DMS53 treated with DMSO at 0.1 percent for 48 hours (cell line): ENCODE measurements around the gene CTXN2.

Experiments used
- DNase-seq: peaks from one replicate; lab custom pipeline; 2025; ENCODE audit not compliant: unreplicated experiment; lab: John Stamatoyannopoulos, UW

CTXN2 gene

GRCh38 chr15:48191574-48192225, at the start of gene CTXN2:
TSS of gene CTXN2 (plus strand) at chr15:48191665. CDS start at chr15:48201301, 9,636 bp downstream.
- DNase-seq, result peak; percentile 27

GRCh38 chr15:48143856-48144255, 47.6 kb upstream of the CTXN2 start:
- no peak for DNase-seq

DNA sequence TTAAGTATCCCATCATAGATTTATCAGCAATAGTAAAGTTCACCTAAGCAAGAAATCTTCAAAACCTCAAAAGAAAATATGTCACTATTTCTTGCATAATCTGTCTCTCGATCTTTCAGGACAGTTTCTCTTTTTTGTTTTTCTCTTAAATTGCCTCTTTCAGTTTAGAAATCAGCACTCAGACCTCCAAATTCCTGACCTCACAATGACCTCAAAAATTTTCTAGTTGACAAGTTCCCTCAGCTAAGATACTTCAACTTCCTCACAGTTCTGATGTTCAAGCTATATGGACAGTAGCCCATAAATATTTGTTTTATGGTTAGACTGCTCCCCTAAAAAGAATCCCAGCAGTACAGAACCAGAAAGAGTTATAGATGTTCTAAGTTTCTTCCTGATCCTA, 46.6 kb upstream of the CTXN2 start:
- no peak for DNase-seq

DNA sequence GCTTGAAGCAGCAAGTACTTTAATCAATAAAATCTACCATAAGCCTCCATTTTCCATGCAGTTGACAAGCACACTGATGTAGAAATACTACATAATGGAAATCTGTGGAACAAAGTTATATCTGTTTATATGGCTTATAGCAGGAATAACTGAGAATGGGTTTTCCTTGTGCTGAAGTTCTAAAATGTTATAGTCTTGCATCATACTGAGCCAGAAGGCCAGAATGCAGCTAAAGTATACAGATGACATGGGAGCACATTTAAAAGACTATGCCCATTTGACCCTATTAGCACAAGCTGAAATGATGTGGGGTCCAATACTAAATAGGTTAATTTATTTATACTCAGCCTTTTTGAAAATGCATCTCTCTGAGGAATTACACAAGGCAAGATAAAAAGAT, 45.5 kb upstream of the CTXN2 start:
- DNase-seq, result no peak

GRCh38 chr15:48147358-48147757, 44.1 kb upstream of the CTXN2 start:
- DNase-seq, result no peak

- DNase-seq, result no peak
Measured at GRCh38 chr15:48149858-48150257, 41.6 kb upstream of the CTXN2 start.

DNA sequence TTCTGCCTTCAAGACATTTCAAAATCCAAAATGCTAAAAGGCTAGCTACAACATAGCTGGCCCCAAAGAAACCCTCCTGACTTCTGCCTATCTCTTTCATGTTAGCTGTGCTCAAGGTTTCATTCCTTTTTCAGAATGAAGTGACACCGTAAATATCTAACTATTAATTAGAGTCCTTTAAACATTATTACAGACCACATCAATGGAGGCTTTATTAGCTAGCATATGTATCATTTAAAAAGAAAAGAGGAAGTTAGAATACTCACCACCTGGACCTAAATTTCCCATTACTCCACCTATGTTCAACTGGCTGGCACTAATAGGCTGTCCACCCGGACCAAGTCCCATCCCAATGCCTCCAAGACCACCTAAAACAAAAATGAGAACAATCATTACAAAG, 37.9 kb upstream of the CTXN2 start:
- DNase-seq, result no peak

- no peak for DNase-seq
Measured at GRCh38 chr15:48168616-48169015, 22.8 kb upstream of the CTXN2 start.

DNA sequence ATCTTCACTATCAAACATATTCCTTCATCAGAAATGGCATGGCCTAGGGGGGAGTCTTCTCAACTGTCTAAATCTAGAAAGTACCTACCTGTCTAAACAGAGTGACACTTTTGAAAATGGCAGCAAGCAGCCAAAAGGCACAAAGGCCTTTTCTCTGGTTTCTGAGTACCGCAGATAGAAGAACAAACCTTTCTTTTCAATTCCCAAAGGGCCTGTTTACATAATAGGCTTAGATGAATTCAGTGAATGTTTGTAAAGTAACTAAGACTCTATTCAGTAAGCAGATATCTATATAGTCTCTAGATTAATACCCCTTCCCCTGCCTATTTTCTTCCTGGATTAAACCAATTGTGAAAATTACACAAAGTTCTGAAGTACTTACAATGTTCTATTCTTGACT, 20.5 kb upstream of the CTXN2 start:
- DNase-seq, result no peak

DNA sequence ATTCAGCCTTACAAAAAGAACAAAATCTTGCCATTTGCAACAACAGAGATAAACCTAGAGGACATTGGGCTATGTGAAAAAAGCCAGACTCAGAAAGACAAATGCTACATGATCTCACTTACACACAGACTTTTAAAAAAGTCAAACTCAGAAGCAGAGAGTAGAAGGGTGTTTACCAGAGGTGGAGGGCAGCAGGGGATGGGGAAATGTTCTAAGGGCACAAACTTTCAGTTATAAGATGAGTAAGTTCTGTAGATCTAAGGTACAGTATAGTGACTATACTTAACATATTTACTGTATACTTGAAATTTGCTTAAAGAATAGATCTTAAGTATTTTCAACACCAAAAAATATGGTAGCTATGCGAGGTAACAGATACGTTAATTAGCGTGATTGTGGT, 16.3 kb upstream of the CTXN2 start:
- DNase-seq, result no peak

DNA sequence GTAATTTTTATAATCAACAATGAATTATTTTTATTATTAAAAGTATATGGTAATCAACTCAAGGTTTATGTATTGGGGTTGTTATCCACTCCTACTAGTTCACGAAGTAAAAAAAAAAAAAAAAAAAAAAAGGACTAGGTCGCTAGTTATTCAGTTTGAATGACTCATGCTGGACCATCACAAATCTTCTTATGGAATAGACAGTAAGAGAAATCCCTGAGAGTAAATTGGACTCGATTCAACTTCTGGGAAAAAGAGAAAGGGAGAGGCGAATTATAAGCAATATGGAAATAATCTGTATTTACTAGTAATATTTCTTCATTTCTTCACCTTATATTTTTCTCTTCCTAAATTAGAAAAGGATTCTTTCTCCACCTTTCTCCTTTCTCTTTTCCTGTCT, 15.4 kb upstream of the CTXN2 start:
- DNase-seq, result no peak

GRCh38 chr15:48176957-48177356, 14.5 kb upstream of the CTXN2 start:
- no peak for DNase-seq

DNA sequence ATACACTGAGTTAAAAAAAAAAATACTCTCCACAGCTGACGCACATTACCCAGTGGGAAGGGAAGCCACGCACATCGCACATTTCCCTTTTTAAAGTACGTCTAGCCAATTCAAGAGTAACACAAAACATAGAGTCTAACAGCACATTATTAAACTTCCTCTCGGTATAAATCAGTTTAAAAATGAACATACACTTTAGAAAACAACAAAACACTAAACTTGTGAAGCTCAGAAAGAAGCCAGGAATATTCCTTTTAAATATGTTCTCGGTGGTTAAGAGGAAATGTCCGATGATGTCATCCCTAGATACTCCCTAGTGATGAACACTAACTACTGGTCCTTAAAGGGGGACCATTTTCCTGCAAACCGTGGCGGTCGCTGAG, 14.1 kb upstream of the CTXN2 start:
- peak; percentile 38 for DNase-seq

- DNase-seq, result peak; percentile 43
Measured at GRCh38 chr15:48177766-48178647, 13.5 kb upstream of the CTXN2 start, which contains the start of gene MYEF2. TSS of gene MYEF2 (minus strand) at chr15:48178295. CDS start at chr15:48178237, 58 bp downstream.

- no peak for DNase-seq
Measured at GRCh38 chr15:48178648-48178931, 12.9 kb upstream of the CTXN2 start.

DNA sequence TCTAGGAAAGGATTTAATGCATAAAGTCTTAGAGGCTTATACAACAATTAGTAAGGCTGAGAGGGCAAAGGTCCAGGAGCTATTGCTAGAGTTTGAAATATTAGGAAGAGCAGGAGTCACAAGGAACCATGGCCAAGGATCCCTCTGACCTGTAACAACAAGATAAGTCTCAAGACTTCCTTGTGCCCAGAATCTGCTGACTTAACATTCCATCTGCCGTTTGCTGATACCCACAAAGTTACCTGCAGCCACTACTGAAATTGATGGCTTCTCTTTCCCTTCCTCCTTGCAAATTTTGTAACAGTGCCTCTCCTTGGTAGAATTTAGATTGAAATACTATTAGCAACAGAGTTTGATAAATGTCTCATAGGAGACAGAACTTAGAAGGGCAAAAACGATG, 8.7 kb upstream of the CTXN2 start:
- no peak for DNase-seq

DNA sequence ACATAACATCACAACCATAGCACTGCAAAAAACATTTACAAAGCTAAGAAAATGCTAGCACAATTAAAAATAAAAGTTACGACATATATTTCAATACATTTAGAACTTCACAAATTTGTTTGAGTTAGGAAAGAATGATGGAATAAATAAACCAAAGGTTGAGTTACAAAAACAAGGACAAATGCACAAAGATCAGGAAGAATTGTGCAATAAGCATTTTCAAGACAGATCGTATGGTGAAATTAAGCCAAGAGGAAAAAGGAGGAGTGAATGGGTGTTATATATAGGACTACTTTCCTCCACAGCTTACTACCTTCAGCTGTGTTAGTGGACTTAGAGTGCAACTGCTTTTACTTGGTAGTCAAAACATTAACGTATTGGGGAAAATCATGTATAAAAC, 5.9 kb upstream of the CTXN2 start:
- no peak for DNase-seq

GRCh38 chr15:48186271-48186670, 5.2 kb upstream of the CTXN2 start:
- no peak for DNase-seq

- DNase-seq, result peak; percentile 17
Measured at GRCh38 chr15:48190932-48191573, 412 bp upstream of the CTXN2 start.

GRCh38 chr15:48202068-48202467, 10.6 kb downstream of the CTXN2 start:
- no peak for DNase-seq

- DNase-seq, result no peak
Measured at GRCh38 chr15:48205981-48206380, 14.5 kb downstream of the CTXN2 start, which contains the start of gene SLC12A1. TSS of gene SLC12A1 (plus strand) at chr15:48206302. CDS start at chr15:48207720, 1,418 bp downstream.

GRCh38 chr15:48221261-48221660, 29.8 kb downstream of the CTXN2 start:
- DNase-seq, result no peak
